IPS DF 19.7 (cell line): ENCODE results near the gene ACTA2.

ENCODE experiments used
- DNase-seq: peaks from one replicate; pipeline ENCODE4 v3.0.0-alpha.2; 2013; ENCODE audit warnings: low read depth, low spot score

ACTA2 gene

GRCh38 chr10:88952647-88953111, at the start of gene ACTA2:
Gene ACTA2 (minus strand): TSS chr10:88952773. CDS start chr10:88948930, 3,843 bp downstream.
- no peak for DNase-seq

GRCh38 chr10:89001729-89002072, 49.1 kb upstream of the ACTA2 start:
- no peak for DNase-seq

DNA sequence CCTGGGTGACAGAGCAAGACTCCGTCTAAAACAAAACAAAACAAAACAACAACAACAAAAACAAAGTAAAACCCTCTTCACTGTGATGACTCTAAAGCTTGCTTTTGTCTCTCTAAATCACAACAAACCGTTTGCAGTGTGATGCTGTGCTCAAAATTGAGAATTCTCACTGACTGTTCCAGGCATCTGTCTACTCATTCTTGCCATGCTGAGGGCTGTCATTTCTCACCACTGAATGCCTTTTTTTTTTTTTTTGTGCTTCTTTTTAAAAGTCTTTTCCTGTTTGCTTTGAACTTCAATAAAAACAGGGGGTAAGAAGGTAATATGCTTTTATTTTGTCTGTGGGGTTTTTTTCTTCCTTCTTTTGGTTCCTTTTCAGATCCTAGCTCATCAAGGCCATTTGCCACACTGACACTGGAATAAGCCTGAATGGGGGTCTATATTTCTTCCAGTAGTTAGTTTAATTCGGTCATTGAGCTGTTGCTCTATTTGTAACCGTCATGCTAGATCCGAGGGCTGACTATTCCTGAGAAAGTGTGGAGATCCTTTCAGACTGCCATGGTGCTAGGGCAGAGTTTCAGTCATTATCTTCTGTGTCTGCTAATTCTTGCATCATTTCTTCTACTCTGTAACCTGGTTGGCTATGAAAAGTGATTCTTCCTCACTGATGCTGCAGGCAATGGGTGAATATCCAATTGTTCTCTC, 48.6 kb upstream of the ACTA2 start:
- no peak for DNase-seq

- no peak for DNase-seq
Observed at GRCh38 chr10:88999625-89000024, 47.1 kb upstream of the ACTA2 start.

- no peak for DNase-seq
Observed at GRCh38 chr10:88996927-88997326, 44.4 kb upstream of the ACTA2 start.

DNA sequence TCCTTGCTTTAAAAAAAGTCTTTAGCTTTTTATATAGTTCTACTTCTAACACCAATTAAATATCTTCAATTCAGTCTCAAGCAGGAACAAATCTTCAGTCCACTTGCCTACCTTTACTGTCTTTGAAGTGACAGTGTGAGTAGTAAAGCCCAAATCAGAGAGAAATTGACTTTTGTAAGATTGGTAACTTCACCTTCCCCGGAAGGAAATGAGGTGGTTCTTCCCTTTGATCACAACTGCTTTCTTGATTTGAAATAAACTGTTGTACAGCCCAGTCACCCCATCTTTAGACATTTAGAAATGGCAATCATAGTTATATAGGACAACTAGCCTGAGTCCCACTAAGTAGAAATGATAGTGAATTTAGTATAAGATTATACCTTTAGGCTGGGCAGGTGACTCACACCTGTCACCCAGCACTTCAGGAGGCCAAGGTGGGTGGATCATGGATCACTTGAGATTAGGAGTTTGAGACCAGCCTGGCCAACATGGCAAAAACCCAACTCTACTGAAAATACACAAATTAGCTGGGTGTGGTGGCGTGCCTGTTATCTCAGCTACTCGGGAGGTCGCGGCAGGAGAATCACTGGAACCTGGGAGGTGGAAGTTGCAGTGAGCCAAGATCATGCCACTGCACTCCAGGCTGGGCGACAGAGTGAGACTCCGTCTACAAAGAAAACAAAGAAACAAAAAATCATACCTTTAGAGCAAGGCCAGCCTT, 42.7 kb upstream of the ACTA2 start:
- DNase-seq, result no peak

- DNase-seq, result no peak
Observed at GRCh38 chr10:88994019-88994418, 41.4 kb upstream of the ACTA2 start.

DNA sequence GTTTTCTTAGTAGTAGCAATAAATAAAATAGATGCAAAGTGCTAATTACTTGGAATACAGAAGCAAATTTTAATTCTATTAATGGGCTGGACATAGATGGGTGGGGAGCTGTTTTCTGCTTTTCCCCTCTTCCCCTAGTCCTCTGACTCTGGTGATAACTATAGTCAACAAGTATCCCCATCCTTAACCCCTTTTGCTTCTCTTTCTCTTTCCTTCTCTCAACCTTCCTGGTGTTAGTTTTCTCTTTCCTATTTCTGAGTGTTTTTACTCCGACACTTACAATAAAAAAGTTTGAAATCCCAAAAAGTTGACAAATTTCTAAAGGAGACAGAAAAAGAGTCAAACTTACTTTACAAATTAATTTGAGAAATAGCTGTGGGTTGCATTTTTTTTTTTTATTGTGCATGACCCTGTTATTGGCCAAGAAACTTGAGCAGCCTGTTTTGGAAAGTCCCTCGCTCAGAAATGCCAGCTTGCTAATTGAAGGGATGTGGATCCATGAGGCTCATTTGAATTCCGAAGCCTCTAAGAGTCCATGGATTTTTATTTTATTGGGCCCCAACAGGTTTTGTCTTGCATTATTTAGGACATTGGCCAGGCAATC, 40.5 kb upstream of the ACTA2 start:
- no peak for DNase-seq

GRCh38 chr10:88991899-88992320, 39.3 kb upstream of the ACTA2 start:
- DNase-seq, result no peak

GRCh38 chr10:88991161-88991898, 38.8 kb upstream of the ACTA2 start:
- DNase-seq, result no peak

DNA sequence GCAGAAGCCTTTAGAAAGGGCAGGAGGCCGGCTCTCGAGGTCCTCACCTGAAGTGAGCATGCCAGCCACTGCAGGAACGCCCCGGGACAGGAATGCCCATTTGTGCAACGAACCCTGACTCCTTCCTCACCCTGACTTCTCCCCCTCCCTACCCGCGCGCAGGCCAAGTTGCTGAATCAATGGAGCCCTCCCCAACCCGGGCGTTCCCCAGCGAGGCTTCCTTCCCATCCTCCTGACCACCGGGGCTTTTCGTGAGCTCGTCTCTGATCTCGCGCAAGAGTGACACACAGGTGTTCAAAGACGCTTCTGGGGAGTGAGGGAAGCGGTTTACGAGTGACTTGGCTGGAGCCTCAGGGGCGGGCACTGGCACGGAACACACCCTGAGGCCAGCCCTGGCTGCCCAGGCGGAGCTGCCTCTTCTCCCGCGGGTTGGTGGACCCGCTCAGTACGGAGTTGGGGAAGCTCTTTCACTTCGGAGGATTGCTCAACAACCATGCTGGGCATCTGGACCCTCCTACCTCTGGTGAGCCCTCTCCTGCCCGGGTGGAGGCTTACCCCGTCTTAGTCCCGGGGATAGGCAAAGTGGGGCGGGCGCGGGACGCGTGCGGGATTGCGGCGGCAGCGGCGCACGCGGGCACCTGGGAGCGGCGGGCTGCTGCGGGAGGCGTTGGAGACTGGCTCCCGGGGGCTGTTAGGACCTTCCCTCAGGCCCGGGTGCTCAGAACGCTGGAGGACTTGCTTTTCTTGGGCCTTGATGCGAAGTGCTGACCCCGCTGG, 38.0 kb upstream of the ACTA2 start, which contains the start of gene FAS:
Gene FAS, plus strand, starts transcription at position 415 of the 777 bp plus-strand sequence. Its CDS starts 79 bp downstream, at position 494.
- DNase-seq, result no peak

GRCh38 chr10:88989824-88990383, 37.3 kb upstream of the ACTA2 start:
- no peak for DNase-seq

DNA sequence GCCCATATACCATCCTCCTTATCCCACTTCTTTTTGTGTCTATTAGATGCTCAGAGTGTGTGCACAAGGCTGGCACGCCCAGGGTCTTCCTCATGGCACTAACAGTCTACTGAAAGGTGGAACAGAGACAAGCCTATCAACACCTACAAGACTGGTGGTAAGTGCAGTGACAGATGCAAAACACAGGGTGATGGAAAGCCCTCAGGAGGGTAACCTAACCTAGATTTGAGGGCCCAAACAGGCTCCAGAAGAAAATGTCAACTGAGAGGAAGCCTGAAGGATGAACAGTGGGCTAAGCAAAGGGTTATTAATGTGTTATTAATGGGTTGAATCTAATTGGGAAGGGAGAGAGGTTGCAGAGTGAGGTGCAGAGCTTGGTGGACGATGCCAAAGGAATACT, 36.9 kb upstream of the ACTA2 start:
- no peak for DNase-seq

DNA sequence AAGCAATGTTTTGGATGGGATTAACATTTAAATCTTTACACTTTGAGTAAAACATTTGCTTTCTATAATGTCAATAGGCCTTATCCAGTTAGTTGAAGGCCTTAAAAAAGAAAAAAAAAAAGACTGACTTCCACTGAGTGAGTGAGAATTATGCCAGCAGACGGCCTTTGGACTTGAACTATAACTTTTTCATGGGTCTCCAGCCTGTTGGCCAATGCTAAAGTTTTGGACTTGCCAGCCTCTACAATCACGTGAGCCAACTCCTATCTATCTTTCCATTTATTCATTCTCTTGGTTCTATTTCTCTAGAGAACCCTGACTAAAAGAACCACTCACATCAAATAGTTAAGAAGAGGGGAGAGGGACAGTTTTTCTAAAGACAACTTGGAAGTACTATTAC, 35.3 kb upstream of the ACTA2 start:
- DNase-seq, result no peak

GRCh38 chr10:88987243-88987725, 34.7 kb upstream of the ACTA2 start:
- DNase-seq, result no peak

- no peak for DNase-seq
Observed at GRCh38 chr10:88986549-88987242, 34.1 kb upstream of the ACTA2 start.

DNA sequence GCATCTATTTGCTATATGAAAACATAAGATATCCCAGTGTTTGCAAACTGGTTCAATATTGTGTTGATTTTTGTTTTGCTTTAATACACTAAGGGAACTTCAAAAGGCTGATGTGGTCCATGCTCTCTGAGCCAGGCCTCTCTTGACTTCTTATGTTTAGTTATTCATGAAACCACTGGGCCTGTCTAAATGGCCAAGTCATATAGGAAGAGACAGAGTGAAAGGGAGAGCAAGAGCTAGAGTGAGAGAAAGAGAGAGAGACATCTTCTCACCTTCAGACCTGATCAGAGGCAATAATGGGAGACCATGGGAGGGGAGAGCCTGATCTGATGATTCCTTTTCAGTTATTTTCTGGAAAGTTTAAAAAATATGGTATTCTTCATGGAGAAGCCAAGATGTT, 32.0 kb upstream of the ACTA2 start:
- no peak for DNase-seq

- DNase-seq, result no peak
Observed at GRCh38 chr10:88983939-88984338, 31.4 kb upstream of the ACTA2 start.

DNA sequence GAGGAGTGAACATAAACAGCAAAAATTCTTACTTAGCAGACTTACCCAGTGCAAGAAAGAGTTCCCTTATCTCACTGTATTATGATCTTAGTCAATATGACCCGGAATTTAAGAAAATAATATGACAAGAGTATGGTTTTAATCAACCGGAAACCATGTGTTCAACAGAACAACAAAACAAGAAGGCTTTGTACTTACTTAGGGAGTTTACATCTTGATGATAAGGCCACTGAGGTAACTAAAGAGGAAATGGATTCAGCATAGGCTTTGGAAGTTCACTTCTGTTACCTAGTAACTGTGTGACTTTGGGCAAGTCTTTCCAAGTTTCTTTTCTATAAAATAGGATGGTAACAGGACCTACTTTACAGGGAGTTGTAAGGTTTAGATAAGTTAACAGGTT, 30.6 kb upstream of the ACTA2 start:
- DNase-seq, result no peak

GRCh38 chr10:88982366-88982765, 29.8 kb upstream of the ACTA2 start:
- DNase-seq, result no peak
